PC-9 (cell line): Measurements from ENCODE around the gene IGFBP6.

ENCODE experiments used
- EZH2 ChIP-seq: fragments of 200-600 bp; sonication (generic); IDR thresholded peaks from 2 replicates; pipeline ENCODE4 v1.8.0; 2017; ENCODE audit warnings: antibody characterized with exemption, low read depth
- TF ChIP-seq, protein P1 (sequence below): fragments of 200-600 bp; sonication (generic); conservative IDR thresholded peaks from 2 replicates; pipeline ENCODE4 v1.6.1; 2017; ENCODE audit warnings: mixed run types, antibody characterized with exemption, mild to moderate bottlenecking, moderate library complexity

- TF ChIP-seq, protein P1, sequence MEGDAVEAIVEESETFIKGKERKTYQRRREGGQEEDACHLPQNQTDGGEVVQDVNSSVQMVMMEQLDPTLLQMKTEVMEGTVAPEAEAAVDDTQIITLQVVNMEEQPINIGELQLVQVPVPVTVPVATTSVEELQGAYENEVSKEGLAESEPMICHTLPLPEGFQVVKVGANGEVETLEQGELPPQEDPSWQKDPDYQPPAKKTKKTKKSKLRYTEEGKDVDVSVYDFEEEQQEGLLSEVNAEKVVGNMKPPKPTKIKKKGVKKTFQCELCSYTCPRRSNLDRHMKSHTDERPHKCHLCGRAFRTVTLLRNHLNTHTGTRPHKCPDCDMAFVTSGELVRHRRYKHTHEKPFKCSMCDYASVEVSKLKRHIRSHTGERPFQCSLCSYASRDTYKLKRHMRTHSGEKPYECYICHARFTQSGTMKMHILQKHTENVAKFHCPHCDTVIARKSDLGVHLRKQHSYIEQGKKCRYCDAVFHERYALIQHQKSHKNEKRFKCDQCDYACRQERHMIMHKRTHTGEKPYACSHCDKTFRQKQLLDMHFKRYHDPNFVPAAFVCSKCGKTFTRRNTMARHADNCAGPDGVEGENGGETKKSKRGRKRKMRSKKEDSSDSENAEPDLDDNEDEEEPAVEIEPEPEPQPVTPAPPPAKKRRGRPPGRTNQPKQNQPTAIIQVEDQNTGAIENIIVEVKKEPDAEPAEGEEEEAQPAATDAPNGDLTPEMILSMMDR: no peak
- no peak for TF ChIP-seq EZH2
Measured at GRCh38 chr12:53100466-53101151, 3.1 kb downstream of the IGFBP6 start.
